Measurements from ENCODE around the gene ARHGEF28.

ARHGEF28 gene

GRCh38 chr5:73950912-73951430 lies 325.0 kb downstream of the ARHGEF28 start:
- H4K20me1 ChIP-seq (ENCODE audit: insufficient read depth, low read length, poor library complexity, severe bottlenecking), result no peaks in the 10 kb centered on the region
- no peaks in the 10 kb centered on the region for H3K79me2 ChIP-seq (ENCODE audit: insufficient read depth, low read length)
- no peak overlapping the region for H3K9ac ChIP-seq (ENCODE audit: low read depth, low read length, poor library complexity, severe bottlenecking)
- no peak overlapping the region for H3K4me2 ChIP-seq (ENCODE audit: low read depth, low read length, poor library complexity, severe bottlenecking)
- no peak overlapping the region for H3K4me3 ChIP-seq (ENCODE audit: low read length, poor library complexity, severe bottlenecking)
- no peaks in the 10 kb centered on the region for H3K9me2 ChIP-seq (replicated peaks; ENCODE audit: low read depth, low read length)
- H3K36me3 ChIP-seq (ENCODE audit: insufficient read depth, low read length), result no peaks in the 10 kb centered on the region
- TF ChIP-seq CTCF (conservative IDR thresholded peaks at IDR 0.05; ENCODE audit: low read length), result no peak
- no peak for TF ChIP-seq EZH2phosphoT487 (IDR thresholded peaks at IDR 0.05; ENCODE audit: borderline replicate concordance)
- H3K9me3 ChIP-seq (ENCODE audit: insufficient read depth, low read depth, low read length), result no peaks in the 10 kb centered on the region
- H3K4me1 ChIP-seq (ENCODE audit: insufficient read depth, low read length, poor library complexity, severe bottlenecking), result peaks cover 21% of the 10 kb centered on the region
- no peaks in the 10 kb centered on the region for H3K27me3 ChIP-seq (ENCODE audit: insufficient read depth, low read length, poor library complexity, severe bottlenecking)
- H3F3A ChIP-seq (ENCODE audit: low read depth), result no peaks in the 10 kb centered on the region
- H2AFZ ChIP-seq (ENCODE audit: low read length), result no peak overlapping the region

GRCh38 chr5:73952872-73953271 lies 326.9 kb downstream of the ARHGEF28 start:
- Histone ChIP-seq H3F3A (ENCODE audit: low read depth) (no peaks in the 10 kb centered on the region), H3K36me3 (ENCODE audit: insufficient read depth, low read length) (no peaks in the 10 kb centered on the region), H3K27me3 (ENCODE audit: insufficient read depth, low read length, poor library complexity, severe bottlenecking) (no peaks in the 10 kb centered on the region)

GRCh38 chr5:73954381-73954780 lies 328.4 kb downstream of the ARHGEF28 start:
- Histone ChIP-seq H3K4me2 (ENCODE audit: low read depth, low read length, poor library complexity, severe bottlenecking) (no peak overlapping the region), H3K27me3 (ENCODE audit: insufficient read depth, low read length, poor library complexity, severe bottlenecking) (no peaks in the 10 kb centered on the region), H3K36me3 (ENCODE audit: insufficient read depth, low read length) (no peaks in the 10 kb centered on the region), H2AFZ (ENCODE audit: low read length) (no peak overlapping the region), H3K4me1 (ENCODE audit: insufficient read depth, low read length, poor library complexity, severe bottlenecking) (peaks cover 4% of the 10 kb centered on the region), H3K9me3 (ENCODE audit: insufficient read depth, low read depth, low read length) (no peaks in the 10 kb centered on the region), H3K4me3 (ENCODE audit: low read length, poor library complexity, severe bottlenecking) (no peak overlapping the region), H3F3A (ENCODE audit: low read depth) (no peaks in the 10 kb centered on the region), H3K79me2 (ENCODE audit: insufficient read depth, low read length) (no peaks in the 10 kb centered on the region), H3K9ac (ENCODE audit: low read depth, low read length, poor library complexity, severe bottlenecking) (no peak overlapping the region), H4K20me1 (ENCODE audit: insufficient read depth, low read length, poor library complexity, severe bottlenecking) (no peaks in the 10 kb centered on the region), H3K9me2 (replicated peaks; ENCODE audit: low read depth, low read length) (no peaks in the 10 kb centered on the region)
- TF ChIP-seq EZH2phosphoT487 (IDR thresholded peaks at IDR 0.05; ENCODE audit: borderline replicate concordance) (no peak), CTCF (conservative IDR thresholded peaks at IDR 0.05; ENCODE audit: low read length) (no peak)

More at GRCh38 chr5:73952872-73953271, 326.9 kb downstream of the ARHGEF28 start:
- Histone ChIP-seq H3K4me3 (ENCODE audit: low read length, poor library complexity, severe bottlenecking) (no peak overlapping the region), H3K9ac (ENCODE audit: low read depth, low read length, poor library complexity, severe bottlenecking) (no peak overlapping the region), H3K4me2 (ENCODE audit: low read depth, low read length, poor library complexity, severe bottlenecking) (no peak overlapping the region), H3K4me1 (ENCODE audit: insufficient read depth, low read length, poor library complexity, severe bottlenecking) (peaks cover 19% of the 10 kb centered on the region), H3K9me2 (replicated peaks; ENCODE audit: low read depth, low read length) (no peaks in the 10 kb centered on the region), H4K20me1 (ENCODE audit: insufficient read depth, low read length, poor library complexity, severe bottlenecking) (no peaks in the 10 kb centered on the region), H3K79me2 (ENCODE audit: insufficient read depth, low read length) (no peaks in the 10 kb centered on the region), H2AFZ (ENCODE audit: low read length) (no peak overlapping the region), H3K9me3 (ENCODE audit: insufficient read depth, low read depth, low read length) (no peaks in the 10 kb centered on the region)
- TF ChIP-seq CTCF (conservative IDR thresholded peaks at IDR 0.05; ENCODE audit: low read length) (no peak), EZH2phosphoT487 (IDR thresholded peaks at IDR 0.05; ENCODE audit: borderline replicate concordance) (no peak)

Measured in Loucy (cell line).